Nephron (organoid): Measurements from ENCODE around the gene ID3.

Experiments
- H3K27ac Mint-ChIP-seq, 3 experiments: 2 replicates each; pipeline ENCODE4 v1.8.0; 2020; ENCODE audit warnings: mixed read lengths in 3 of 3, mild to moderate bottlenecking in 2 of 3, moderate library complexity in 1 of 3
- H3K27me3 Mint-ChIP-seq: 2 replicates; pipeline ENCODE4 v1.8.0; 2021; ENCODE audit warnings: low read depth, mild to moderate bottlenecking, moderate library complexity, mixed read lengths
- H3K36me3 Mint-ChIP-seq: 2 replicates; pipeline ENCODE4 v1.8.0; 2020; ENCODE audit warnings: low read depth, mixed read lengths
- H3K4me1 Mint-ChIP-seq: 2 replicates; pipeline ENCODE4 v1.8.0; 2020; ENCODE audit warnings: mixed read lengths
- H3K4me3 Mint-ChIP-seq, 3 experiments: 2 replicates each; pipeline ENCODE4 v1.8.0; 2020; ENCODE audit warnings: mild to moderate bottlenecking in 3 of 3, mixed read lengths in 3 of 3, moderate library complexity in 2 of 3
- H3K9me3 Mint-ChIP-seq: 2 replicates; pipeline ENCODE4 v1.8.0; 2020; ENCODE audit warnings: mixed read lengths
- CTCF ChIP-seq, 3 experiments: fragments of 200-600 bp; sonication (generic); IDR thresholded peaks; one replicate each; pipeline ENCODE4 v1.5.0; 2021; ENCODE audit warnings: antibody characterized with exemption in 3 of 3; ENCODE audit not compliant: unreplicated experiment in 3 of 3

ID3 gene

GRCh38 chr1:23533246-23534023 lies 25.9 kb downstream of the ID3 start:
- TF ChIP-seq CTCF (IDR thresholded peaks at IDR 0.05; ENCODE audit: unreplicated experiment in 3 of 3), result no peak
- Mint-ChIP-seq H3K36me3 (no peaks in the 10 kb centered on the region), H3K9me3 (no peaks in the 10 kb centered on the region), H3K27ac (peak overlapping the region in 1 of 3 experiments; percentile 39), H3K4me1 (peaks cover 31% of the 10 kb centered on the region), H3K4me3 (peak overlapping the region; percentile 51 to 68 (median 59)), H3K27me3 (peaks cover 9% of the 10 kb centered on the region)

- Mint-ChIP-seq H3K4me3 (peak overlapping the region; percentile 90 to 92 (median 91)), H3K27ac (peak overlapping the region; percentile 60 to 82 (median 64)), H3K36me3 (no peaks in the 10 kb centered on the region)
Measured at GRCh38 chr1:23531562-23532094, 27.7 kb downstream of the ID3 start.

GRCh38 chr1:23530747-23531561 lies 28.3 kb downstream of the ID3 start, which contains the start of gene E2F2:
TSS of gene E2F2 (minus strand) at chr1:23531233. CDS start at chr1:23530793, 440 bp downstream.
- H3K4me1 Mint-ChIP-seq, result peaks cover 44% of the 10 kb centered on the region
- H3K36me3 Mint-ChIP-seq, result no peaks in the 10 kb centered on the region
- H3K27me3 Mint-ChIP-seq, result peaks cover 9% of the 10 kb centered on the region
- H3K4me3 Mint-ChIP-seq, result peak within 1 kb of the TSS; percentile 90 to 92 (median 91)
- no peak for TF ChIP-seq CTCF (IDR thresholded peaks at IDR 0.05; ENCODE audit: unreplicated experiment in 3 of 3)
- peak within 1 kb of the TSS; percentile 60 to 82 (median 64) for H3K27ac Mint-ChIP-seq
- H3K9me3 Mint-ChIP-seq, result no peaks in the 10 kb centered on the region

More at GRCh38 chr1:23531562-23532094, 27.7 kb downstream of the ID3 start:
- no peak for TF ChIP-seq CTCF (IDR thresholded peaks at IDR 0.05; ENCODE audit: unreplicated experiment in 3 of 3)
- Mint-ChIP-seq H3K4me1 (peaks cover 39% of the 10 kb centered on the region), H3K27me3 (peaks cover 9% of the 10 kb centered on the region), H3K9me3 (no peaks in the 10 kb centered on the region)

- no peak overlapping the region for H3K27ac Mint-ChIP-seq
- H3K4me3 Mint-ChIP-seq, result peak overlapping the region; percentile 75 to 82 (median 81)
- no peaks in the 10 kb centered on the region for H3K36me3 Mint-ChIP-seq
- H3K9me3 Mint-ChIP-seq, result no peaks in the 10 kb centered on the region
- H3K27me3 Mint-ChIP-seq, result peaks cover 9% of the 10 kb centered on the region
- H3K4me1 Mint-ChIP-seq, result peaks cover 51% of the 10 kb centered on the region
- no peak for TF ChIP-seq CTCF (IDR thresholded peaks at IDR 0.05; ENCODE audit: unreplicated experiment in 3 of 3)
Measured at GRCh38 chr1:23530087-23530746, 29.1 kb downstream of the ID3 start.

GRCh38 chr1:23529146-23530086 lies 29.9 kb downstream of the ID3 start:
- no peak for TF ChIP-seq CTCF (IDR thresholded peaks at IDR 0.05; ENCODE audit: unreplicated experiment in 3 of 3)
- Mint-ChIP-seq H3K4me1 (peaks cover 54% of the 10 kb centered on the region), H3K4me3 (peak overlapping the region; percentile 75 to 82 (median 81)), H3K27ac (peak overlapping the region in 1 of 3 experiments; percentile 78), H3K36me3 (no peaks in the 10 kb centered on the region), H3K9me3 (no peaks in the 10 kb centered on the region), H3K27me3 (peaks cover 9% of the 10 kb centered on the region)
